GM23248 (cell line): ENCODE results near the gene MYO5B. TPM values are rescaled to one million over a fixed set of nuclear protein-coding genes. Genes with fewer than 3 reads are reported as not detected.

ENCODE experiments used
- DNase-seq: peaks from one replicate; pipeline ENCODE4 v3.0.0-alpha.2; 2015
- H2AFZ ChIP-seq: fragments of 200-600 bp; sonication (generic); 2 replicates; pipeline ENCODE4 v1.6.1; 2016; ENCODE audit warnings: antibody characterized with exemption
- H3F3A ChIP-seq: fragments of 200-600 bp; sonication (generic); 2 replicates; pipeline ENCODE4 v1.6.1; 2016; ENCODE audit warnings: mild to moderate bottlenecking, antibody characterized with exemption, mixed run types; ENCODE audit not compliant: insufficient read depth
- H3K27ac ChIP-seq: fragments of 200-600 bp; sonication (generic); 2 replicates; pipeline ENCODE4 v1.5.1; 2016; ENCODE audit warnings: mild to moderate bottlenecking
- H3K27me3 ChIP-seq: fragments of 200-600 bp; sonication (generic); replicated peaks from 2 replicates; pipeline ENCODE4 v1.6.1; 2016; ENCODE audit warnings: mild to moderate bottlenecking; ENCODE audit not compliant: insufficient read depth
- H3K36me3 ChIP-seq: fragments of 200-600 bp; sonication (generic); 2 replicates; pipeline ENCODE4 v1.6.1; 2016; ENCODE audit warnings: low read depth, mild to moderate bottlenecking
- H3K4me1 ChIP-seq: fragments of 200-600 bp; sonication (generic); 2 replicates; pipeline ENCODE4 v1.6.1; 2016; ENCODE audit warnings: mild to moderate bottlenecking; ENCODE audit not compliant: insufficient read depth
- H3K4me2 ChIP-seq: fragments of 200-600 bp; sonication (generic); one replicate; pipeline ENCODE4 v1.6.1; 2016; ENCODE audit warnings: mild to moderate bottlenecking; ENCODE audit not compliant: unreplicated experiment
- H3K4me3 ChIP-seq: fragments of 200-600 bp; sonication (generic); 2 replicates; pipeline ENCODE4 v1.5.1; 2016; ENCODE audit warnings: mild to moderate bottlenecking
- H3K79me2 ChIP-seq: fragments of 200-600 bp; sonication (generic); 2 replicates; pipeline ENCODE4 v1.6.1; 2016; ENCODE audit warnings: mild to moderate bottlenecking; ENCODE audit not compliant: insufficient read depth
- H3K9ac ChIP-seq: fragments of 200-600 bp; sonication (generic); 2 replicates; pipeline ENCODE4 v1.6.1; 2016; ENCODE audit warnings: mild to moderate bottlenecking
- H3K9me2 ChIP-seq: fragments of 200-600 bp; sonication (generic); 2 replicates; pipeline ENCODE4 v1.6.1; 2016; ENCODE audit warnings: mixed run types, mild to moderate bottlenecking, moderate library complexity; ENCODE audit not compliant: insufficient read depth
- H3K9me3 ChIP-seq: fragments of 200-600 bp; sonication (generic); one replicate; pipeline ENCODE4 v1.6.1; 2017; ENCODE audit warnings: low read depth
- H4K20me1 ChIP-seq: fragments of 200-600 bp; sonication (generic); 2 replicates; pipeline ENCODE4 v1.6.0; 2016; ENCODE audit not compliant: insufficient read depth
- EZH2 ChIP-seq: fragments of 200-600 bp; sonication (generic); IDR thresholded peaks from 2 replicates; pipeline ENCODE4 v1.6.1; 2018; ENCODE audit warnings: antibody characterized with exemption, mild to moderate bottlenecking; ENCODE audit not compliant: insufficient read depth, poor library complexity, severe bottlenecking
- EZH2phosphoT487 ChIP-seq: fragments of 200-600 bp; sonication (generic); IDR thresholded peaks from 2 replicates; pipeline ENCODE4 v1.6.1; 2018; ENCODE audit warnings: antibody characterized with exemption, moderate library complexity, mild to moderate bottlenecking, low read depth; ENCODE audit not compliant: insufficient read depth
- WGBS, 2 experiments: methylation state at CpG; one replicate each; pipeline ENCODE4 v1.1.6; 2015 to 2017; ENCODE audit warnings: low lambda C conversion rate in 2 of 2, low coverage in 1 of 2; ENCODE audit errors: missing lambda C conversion rate in 2 of 2; 5-methylcytosine and 5-hydroxymethylcytosine counted together
- in situ Hi-C: fragments of 300-500 bp; cut with MboI; formaldehyde crosslinking; loops from 2 replicates; pipeline ENCODE4 v1.15.0; 2020
- polyA plus RNA-seq: library from polyadenylated mRNA; unstranded; fragments of >200 nt; fragmentation: Nextera tagmentation; extraction: Ambion mirVana; gene quantifications from 2 replicates; pipeline ENCODE4 v1.2.1, GENCODE V29; 2016
- total RNA-seq: library from RNA; depleted of rRNA; stranded (reverse); fragments of >200 nt; shearing (Covaris generic); gene quantifications from 2 replicates; pipeline ENCODE4 v1.2.3, GENCODE V29; 2014

The MYO5B gene
- total and polyA plus RNA-seq, 2 experiments from 2014 or later: 0.03 TPM; not detected in 1

GRCh38 chr18:50022985-50023384, 172.0 kb downstream of the MYO5B start:
- H3K4me3 ChIP-seq: no peak overlapping the region
- no peak overlapping the region for H3K9ac ChIP-seq
- no peak overlapping the region for H3K27ac ChIP-seq
- no peaks in the 10 kb centered on the region for H4K20me1 ChIP-seq
- H3K27me3 ChIP-seq: 0 out of 2 replicates have a peak, but pooled peaks cover 3% of the 10 kb centered on the region
- WGBS, 2 experiments: 59 to 64% methylated on average over 3 of the region's 3 CpGs
- no peaks in the 10 kb centered on the region for H3F3A ChIP-seq
- H3K79me2 ChIP-seq: no peaks in the 10 kb centered on the region
- in situ Hi-C loops: no loop called here
- H3K4me1 ChIP-seq: no peaks in the 10 kb centered on the region
- H2AFZ ChIP-seq: no peak overlapping the region
- DNase-seq: no peak
- TF ChIP-seq EZH2phosphoT487 (no peak), EZH2 (no peak)
- H3K36me3 ChIP-seq: no peaks in the 10 kb centered on the region
- no peak overlapping the region for H3K4me2 ChIP-seq
- no peaks in the 10 kb centered on the region for H3K9me3 ChIP-seq
- H3K9me2 ChIP-seq: no peaks in the 10 kb centered on the region

DNA sequence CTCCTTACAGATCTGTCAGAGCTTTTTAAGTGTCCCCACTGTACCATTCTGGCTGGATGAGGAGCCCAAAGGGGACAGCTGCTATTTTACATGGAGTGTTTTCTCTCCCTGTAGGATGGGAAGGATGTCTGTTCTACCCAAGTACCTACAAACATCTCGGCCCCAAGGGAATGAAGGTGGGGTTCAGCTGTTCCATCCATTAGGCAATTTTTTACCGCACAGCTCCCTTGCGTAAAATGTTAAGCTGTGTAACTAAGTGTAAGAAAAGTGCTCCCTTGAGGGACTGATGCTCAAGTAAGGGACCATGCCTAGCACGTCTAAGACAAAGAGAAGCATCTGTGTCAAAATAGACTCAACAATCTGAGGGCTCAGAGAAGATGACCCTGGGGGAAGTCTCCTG, 180.3 kb downstream of the MYO5B start:
- in situ Hi-C loops: no loop called here
- no peaks in the 10 kb centered on the region for H4K20me1 ChIP-seq
- H3K27me3 ChIP-seq: peaks cover 11% of the 10 kb centered on the region

GRCh38 chr18:50013363-50014138, 181.4 kb downstream of the MYO5B start:
- no peaks in the 10 kb centered on the region for H3K79me2 ChIP-seq
- no peak overlapping the region for H3K4me3 ChIP-seq
- WGBS, 2 experiments: 37 to 41% methylated on average over 8 of the region's 8 CpGs
- H3K9me3 ChIP-seq: no peaks in the 10 kb centered on the region
- TF ChIP-seq EZH2: no peak
- no peak for TF ChIP-seq EZH2phosphoT487
- no peaks in the 10 kb centered on the region for H3K4me1 ChIP-seq
- H3K9ac ChIP-seq: no peak overlapping the region
- H2AFZ ChIP-seq: no peak overlapping the region
- no peak overlapping the region for H3K27ac ChIP-seq
- peaks cover 8% of the 10 kb centered on the region for H3K27me3 ChIP-seq
- DNase-seq: peak; percentile 42
- H3K9me2 ChIP-seq: no peaks in the 10 kb centered on the region
- in situ Hi-C loops: no loop called here
- no peaks in the 10 kb centered on the region for H3K36me3 ChIP-seq
- H3K4me2 ChIP-seq: no peak overlapping the region
- no peaks in the 10 kb centered on the region for H3F3A ChIP-seq
- no peaks in the 10 kb centered on the region for H4K20me1 ChIP-seq

More for the DNA sequence above, 180.3 kb downstream of the MYO5B start:
- Histone ChIP-seq H3K9me2 (no peaks in the 10 kb centered on the region), H3K79me2 (no peaks in the 10 kb centered on the region), H3K9ac (no peak overlapping the region), H2AFZ (no peak overlapping the region), H3K4me1 (no peaks in the 10 kb centered on the region), H3K36me3 (no peaks in the 10 kb centered on the region), H3K4me3 (no peak overlapping the region), H3K9me3 (no peaks in the 10 kb centered on the region), H3F3A (no peaks in the 10 kb centered on the region), H3K27ac (no peak overlapping the region), H3K4me2 (no peak overlapping the region)
- no peak for DNase-seq
- no peak for TF ChIP-seq EZH2phosphoT487
- TF ChIP-seq EZH2: no peak
- 44 to 47% methylated on average over 4 of the region's 4 CpGs for WGBS, 2 experiments

- WGBS, 2 experiments: 31 to 48% methylated on average over 4 of the region's 4 CpGs
- Histone ChIP-seq H3F3A (no peaks in the 10 kb centered on the region), H3K9me3 (no peaks in the 10 kb centered on the region), H3K4me3 (no peak overlapping the region), H3K4me1 (no peaks in the 10 kb centered on the region), H3K9me2 (no peaks in the 10 kb centered on the region), H3K36me3 (no peaks in the 10 kb centered on the region), H3K9ac (no peak overlapping the region), H2AFZ (no peak overlapping the region), H3K79me2 (no peaks in the 10 kb centered on the region), H3K27ac (no peak overlapping the region), H4K20me1 (no peaks in the 10 kb centered on the region), H3K4me2 (no peak overlapping the region), H3K27me3 (no peaks in the 10 kb centered on the region; the same call in 1 of the 2 replicates)
- in situ Hi-C loops: no loop called here
- DNase-seq: peak; percentile 74
- TF ChIP-seq EZH2phosphoT487 (no peak), EZH2 (no peak)
Measured at GRCh38 chr18:50011813-50012435, 183.0 kb downstream of the MYO5B start.
